ENCODE data around the gene OSBPL3. TPM values are rescaled to one million over a fixed set of nuclear protein-coding genes. Genes with fewer than 3 reads are reported as not detected.

The OSBPL3 gene
- total RNA-seq, 1 experiment from 2014 or later: 11.6 TPM

GRCh38 chr7:24981171-24981951 is 1.4 kb upstream of the OSBPL3 start:
- peaks cover 18% of the 10 kb centered on the region for H3K4me1 ChIP-seq (ENCODE audit: insufficient read depth, low read length)
- no peaks in the 10 kb centered on the region for H3K9me2 ChIP-seq (replicated peaks; ENCODE audit: low read length)
- no peaks in the 10 kb centered on the region for H3K9me3 ChIP-seq (ENCODE audit: low read length)
- BruUV-seq (replicated peaks): no TSS peak
- TF ChIP-seq EZH2 (IDR thresholded peaks at IDR 0.05; ENCODE audit: low read length, unreplicated experiment) (no peak), EZH2phosphoT487 (IDR thresholded peaks at IDR 0.05; ENCODE audit: borderline replicate concordance, low read length) (no peak), CTCF (conservative IDR thresholded peaks at IDR 0.05; ENCODE audit: low read depth, low read length) (no peak)
- H3K9ac ChIP-seq (ENCODE audit: low read length): peak overlapping the region; percentile 32
- ChIA-PET CTCF (interaction anchor here (0.5 to 1.9 kb wide), 10 partner anchors 12 to 313 kb away, joined by 3 to 7 read pairs (median 4); no protein-coding TSS in a partner anchor), POLR2A (ENCODE audit: unreplicated experiment) (interaction anchor here (0.5 to 0.7 kb wide), 2 partner anchors 16 to 144 kb away, joined by 3 to 17 read pairs; no protein-coding TSS in a partner anchor)
- H3K4me2 ChIP-seq (ENCODE audit: low read length): peak overlapping the region; percentile 93
- H2AFZ ChIP-seq (ENCODE audit: low read length): peak overlapping the region; percentile 94
- peak overlapping the region; percentile 72 for H3K4me3 ChIP-seq (ENCODE audit: low read length)
- H3K79me2 ChIP-seq (ENCODE audit: low read length): peaks cover 35% of the 10 kb centered on the region
- no peaks in the 10 kb centered on the region for H3K27me3 ChIP-seq (ENCODE audit: low read length)
- H4K20me1 ChIP-seq (ENCODE audit: low read length): peaks cover 12% of the 10 kb centered on the region
- peak; percentile 58 for DNase-seq
- peak; percentile 28 for ATAC-seq
- H3K36me3 ChIP-seq (ENCODE audit: low read depth, low read length): no peaks in the 10 kb centered on the region
- intact Hi-C loops (cut with micrococcal nuclease): loop anchor here (1.0 to 5.0 kb wide), 2 partner anchors 47 to 74 kb away; no protein-coding TSS in a partner anchor
- H3F3A ChIP-seq (ENCODE audit: low read length, unreplicated experiment): no peaks in the 10 kb centered on the region
- peak overlapping the region; percentile 62 for H3K27ac ChIP-seq (ENCODE audit: low read length)

- ChIA-PET CTCF (interaction anchor here (0.5 to 2.0 kb wide), 7 partner anchors 13 to 169 kb away, joined by 3 to 17 read pairs (median 5); no protein-coding TSS in a partner anchor), POLR2A (ENCODE audit: unreplicated experiment) (interaction anchor here (0.5 to 0.6 kb wide), 2 partner anchors 15 to 223 kb away, joined by 3 to 6 read pairs; no protein-coding TSS in a partner anchor)
- no peak for TF ChIP-seq EZH2phosphoT487 (IDR thresholded peaks at IDR 0.05; ENCODE audit: borderline replicate concordance, low read length)
- TF ChIP-seq CTCF (conservative IDR thresholded peaks at IDR 0.05; ENCODE audit: low read depth, low read length): no peak
- no peak for TF ChIP-seq EZH2 (IDR thresholded peaks at IDR 0.05; ENCODE audit: low read length, unreplicated experiment)
- peaks cover 18% of the 10 kb centered on the region for H3K4me1 ChIP-seq (ENCODE audit: insufficient read depth, low read length)
- H3K9me2 ChIP-seq (replicated peaks; ENCODE audit: low read length): no peaks in the 10 kb centered on the region
- H3K9ac ChIP-seq (ENCODE audit: low read length): peak overlapping the region; percentile 67
- TSS peak; percentile 73 for BruUV-seq (replicated peaks)
- peaks cover 12% of the 10 kb centered on the region for H4K20me1 ChIP-seq (ENCODE audit: low read length)
- H3K27ac ChIP-seq (ENCODE audit: low read length): peak overlapping the region; percentile 62
- H2AFZ ChIP-seq (ENCODE audit: low read length): peak overlapping the region; percentile 94
- no peaks in the 10 kb centered on the region for H3K27me3 ChIP-seq (ENCODE audit: low read length)
- no peaks in the 10 kb centered on the region for H3K9me3 ChIP-seq (ENCODE audit: low read length)
- DNase-seq (no peak), ATAC-seq (no peak; the same call in none of the 2 replicates)
- H3F3A ChIP-seq (ENCODE audit: low read length, unreplicated experiment): no peaks in the 10 kb centered on the region
- H3K4me3 ChIP-seq (ENCODE audit: low read length): peak overlapping the region; percentile 72
- H3K79me2 ChIP-seq (ENCODE audit: low read length): peaks cover 42% of the 10 kb centered on the region
- H3K36me3 ChIP-seq (ENCODE audit: low read depth, low read length): no peaks in the 10 kb centered on the region
- intact Hi-C loops (cut with micrococcal nuclease): loop anchor here (1.0 to 5.0 kb wide), 6 partner anchors 48 to 160 kb away; no protein-coding TSS in a partner anchor
- peak overlapping the region; percentile 93 for H3K4me2 ChIP-seq (ENCODE audit: low read length)
Observed at GRCh38 chr7:24980534-24981170, 674 bp upstream of the OSBPL3 start.
